HS-27A (cell line): Measurements from ENCODE around the gene TCF12.
A peak's percentile ranks its signal among the peaks of the same experiment; 100 is the strongest.

Source experiments
- DNase-seq: peaks from one replicate; pipeline ENCODE4 v3.0.0-alpha.2; 2012; ENCODE audit warnings: low read depth, missing footprints

Gene TCF12

GRCh38 chr15:57298843-57299550 is 380.6 kb downstream of the TCF12 start:
- no peak for DNase-seq

- no peak for DNase-seq
These were observed 382.9 kb downstream of the TCF12 start for GRCh38 chr15:57301307-57301706.

- no peak for DNase-seq
These were observed 384.3 kb downstream of the TCF12 start for GRCh38 chr15:57302640-57303257.

GRCh38 chr15:57305009-57305408 is 386.6 kb downstream of the TCF12 start:
- no peak for DNase-seq

- DNase-seq: peak; percentile 55
These were observed 387.9 kb downstream of the TCF12 start for GRCh38 chr15:57306161-57306943.

- DNase-seq: no peak
These were observed 388.5 kb downstream of the TCF12 start for GRCh38 chr15:57306944-57307411.

GRCh38 chr15:57307527-57308169 is 389.2 kb downstream of the TCF12 start:
- no peak for DNase-seq

GRCh38 chr15:57308170-57308545 is 389.7 kb downstream of the TCF12 start:
- DNase-seq: no peak

GRCh38 chr15:57309856-57310760 is 391.7 kb downstream of the TCF12 start:
- no peak for DNase-seq

GRCh38 chr15:57310876-57311275 is 392.4 kb downstream of the TCF12 start:
- no peak for DNase-seq

GRCh38 chr15:57312006-57312317 is 393.5 kb downstream of the TCF12 start:
- DNase-seq: no peak

GRCh38 chr15:57312318-57313133 is 394.1 kb downstream of the TCF12 start:
- DNase-seq: no peak

- DNase-seq: no peak
These were observed 394.7 kb downstream of the TCF12 start for GRCh38 chr15:57313134-57313483.

GRCh38 chr15:57314221-57314620 is 395.8 kb downstream of the TCF12 start:
- no peak for DNase-seq

- DNase-seq: no peak
These were observed 398.0 kb downstream of the TCF12 start for GRCh38 chr15:57316451-57316850.

GRCh38 chr15:57319226-57319918 is 400.9 kb downstream of the TCF12 start:
- no peak for DNase-seq

- no peak for DNase-seq
These were observed 401.6 kb downstream of the TCF12 start for GRCh38 chr15:57319919-57320560.

- DNase-seq: no peak
These were observed 402.3 kb downstream of the TCF12 start for GRCh38 chr15:57320631-57321220.

GRCh38 chr15:57321485-57321884 is 403.0 kb downstream of the TCF12 start:
- DNase-seq: no peak
